Thyroid gland (tissue), 4 donors: ENCODE data around the gene RAMP3.

Source experiments
- CTCF ChIP-seq, 6 experiments: fragments of 200-600 bp in 3 of 6; fragments of 450-650 bp in 3 of 6; sonication (generic) in 3 of 6; IDR thresholded peaks; one replicate each; pipeline ENCODE4 v1.5.1; 2016 to 2019; ENCODE audit warnings: antibody characterized with exemption in 6 of 6, mild to moderate bottlenecking in 2 of 6, inconsistent platforms in 1 of 6, moderate library complexity in 1 of 6
- POLR2A ChIP-seq, 2 donors: fragments of 450-650 bp; IDR thresholded peaks; one replicate each; pipeline ENCODE4 v1.6.1; 2017; ENCODE audit warnings: antibody characterized with exemption in 2 of 2, mild to moderate bottlenecking in 2 of 2, moderate library complexity in 1 of 2

- no peak for TF ChIP-seq CTCF (IDR thresholded peaks at IDR 0.05)
- no peak for TF ChIP-seq POLR2A (IDR thresholded peaks at IDR 0.05)
Measured at GRCh38 chr7:45117582-45117981, 40.0 kb upstream of the RAMP3 start.
